OCI-LY1 (cell line): ENCODE data around the gene TBRG4.

Experiments
- CTCF ChIP-seq: fragments of 200-600 bp; sonication (generic), shearing (Covaris generic); IDR thresholded peaks from 2 replicates; pipeline ENCODE4 v1.5.1; 2017; ENCODE audit warnings: mild to moderate bottlenecking, antibody characterized with exemption, low read length, moderate library complexity, mixed read lengths
- EZH2 ChIP-seq: fragments of 200-600 bp; sonication (generic), shearing (Covaris generic); IDR thresholded peaks from 2 replicates; pipeline ENCODE4 v1.8.0; 2017; ENCODE audit warnings: borderline replicate concordance, mixed run types, mild to moderate bottlenecking, antibody characterized with exemption, low read length, moderate library complexity, mixed read lengths

GRCh38 chr7:45102785-45103712 lies 8.4 kb downstream of the TBRG4 start:
- TF ChIP-seq CTCF (no peak), EZH2 (no peak)
